GM23248 (cell line): ENCODE measurements around the gene KYAT1.

Experiments
- EZH2 ChIP-seq: fragments of 200-600 bp; sonication (generic); IDR thresholded peaks from 2 replicates; pipeline ENCODE4 v1.6.1; 2018; ENCODE audit warnings: antibody characterized with exemption, mild to moderate bottlenecking; ENCODE audit not compliant: insufficient read depth, poor library complexity, severe bottlenecking
- EZH2phosphoT487 ChIP-seq: fragments of 200-600 bp; sonication (generic); IDR thresholded peaks from 2 replicates; pipeline ENCODE4 v1.6.1; 2018; ENCODE audit warnings: antibody characterized with exemption, moderate library complexity, mild to moderate bottlenecking, low read depth; ENCODE audit not compliant: insufficient read depth

DNA sequence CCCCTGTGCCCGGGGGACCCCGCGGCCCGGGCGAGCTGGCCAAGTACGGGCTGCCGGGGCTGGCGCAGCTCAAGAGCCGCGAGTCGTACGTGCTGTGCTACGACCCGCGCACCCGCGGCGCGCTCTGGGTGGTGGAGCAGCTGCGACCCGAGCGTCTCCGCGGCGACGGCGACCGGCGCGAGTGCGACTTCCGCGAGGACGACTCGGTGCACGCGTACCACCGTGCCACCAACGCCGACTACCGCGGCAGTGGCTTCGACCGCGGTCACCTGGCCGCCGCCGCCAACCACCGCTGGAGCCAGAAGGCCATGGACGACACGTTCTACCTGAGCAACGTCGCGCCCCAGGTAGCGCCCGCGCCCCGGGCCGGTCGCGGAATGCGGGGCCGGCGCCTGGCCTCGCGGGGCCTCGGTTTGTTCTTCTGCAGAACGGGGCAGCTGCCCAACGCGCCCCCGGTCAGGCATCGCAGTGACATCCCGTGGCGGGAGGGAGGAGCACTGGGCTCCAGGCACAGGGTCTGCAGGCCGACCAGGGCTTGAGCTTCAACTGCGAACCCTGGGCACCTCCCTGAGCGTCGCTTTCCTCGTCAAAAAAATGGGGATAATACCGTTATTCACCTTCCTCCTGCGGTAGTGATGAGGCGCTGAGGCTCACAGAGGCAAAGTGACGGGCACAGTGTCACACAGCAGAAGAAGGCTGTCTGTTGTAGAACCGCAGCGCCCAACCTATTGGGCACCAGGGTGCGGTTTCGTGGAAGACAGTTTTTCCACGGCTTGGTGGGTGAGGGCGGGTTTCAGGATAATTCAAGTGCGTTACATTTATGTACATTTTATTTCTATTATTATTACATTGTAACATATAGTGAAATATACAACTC lies 62.7 kb downstream of the KYAT1 start:
- TF ChIP-seq EZH2 (no peak), EZH2phosphoT487 (no peak)
